Measurements from ENCODE around the gene EPHB3.

The EPHB3 gene

DNA sequence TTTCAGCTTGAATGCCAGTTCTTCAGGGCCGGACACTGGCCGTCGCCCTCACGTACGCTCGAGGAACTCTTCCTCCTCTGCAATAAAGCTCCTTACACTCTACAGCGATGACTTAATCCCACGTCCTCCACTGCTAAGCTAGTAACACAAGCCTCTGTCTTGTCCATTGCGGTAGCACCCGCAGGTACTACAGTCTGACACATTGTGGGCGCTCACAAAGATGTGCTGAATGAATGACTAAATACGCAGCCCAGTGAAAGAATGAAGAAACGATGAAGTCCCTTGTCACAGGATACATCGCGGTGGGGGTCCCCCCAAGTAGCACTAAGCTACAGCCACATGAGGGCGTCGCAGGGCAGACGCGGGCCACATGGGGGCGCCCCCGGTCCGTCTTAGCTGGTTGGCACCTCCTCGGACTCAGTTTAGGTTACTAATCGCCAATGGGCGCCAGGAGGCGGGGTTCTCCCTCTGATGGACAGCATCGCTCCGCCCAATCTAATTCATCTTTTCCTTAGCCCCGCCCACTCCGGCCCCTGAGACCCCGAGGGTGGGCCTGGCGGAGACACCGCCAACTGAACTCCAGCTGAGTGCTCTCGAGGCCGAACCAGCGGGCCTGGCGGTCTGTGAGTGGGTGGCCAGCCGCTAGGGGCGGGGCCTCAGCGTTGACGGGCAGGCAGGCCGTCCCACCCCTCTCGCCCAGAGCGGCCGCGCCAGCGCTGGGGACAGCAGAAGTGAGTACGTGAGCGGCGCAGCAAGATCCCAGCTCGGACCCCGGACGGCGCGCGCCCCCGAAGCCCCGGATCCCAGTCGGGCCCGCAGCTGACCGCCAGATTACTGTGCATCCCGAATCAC, at the start of gene EPHB3:
Gene EPHB3, plus strand, starts transcription at position 725 of the 852 bp plus-strand sequence. CDS start 451 bp downstream, outside the sequence.
- DNase-seq (ENCODE audit: low spot score), result peak; percentile 99

DNA sequence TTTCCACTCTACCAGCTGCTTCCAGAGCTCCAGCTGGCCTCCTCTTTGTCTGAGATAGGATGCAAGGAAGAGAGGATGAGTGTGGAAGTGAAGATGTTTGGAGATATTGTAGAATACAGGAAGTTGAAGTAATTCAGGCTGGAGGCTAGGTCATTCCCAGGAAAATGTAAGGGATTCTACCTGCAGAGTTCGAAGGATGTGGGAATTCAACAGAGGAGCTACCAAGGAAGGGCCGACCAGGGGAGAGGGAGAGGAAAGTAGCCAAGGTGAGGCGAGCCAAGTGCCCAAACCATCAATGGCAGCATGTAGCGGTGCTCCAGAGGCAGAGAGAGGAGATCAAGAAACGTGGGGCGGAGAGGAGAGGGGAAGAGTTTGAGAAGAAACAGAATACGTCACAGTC, 49.0 kb upstream of the EPHB3 start:
- DNase-seq (ENCODE audit: low spot score), result no peak

DNA sequence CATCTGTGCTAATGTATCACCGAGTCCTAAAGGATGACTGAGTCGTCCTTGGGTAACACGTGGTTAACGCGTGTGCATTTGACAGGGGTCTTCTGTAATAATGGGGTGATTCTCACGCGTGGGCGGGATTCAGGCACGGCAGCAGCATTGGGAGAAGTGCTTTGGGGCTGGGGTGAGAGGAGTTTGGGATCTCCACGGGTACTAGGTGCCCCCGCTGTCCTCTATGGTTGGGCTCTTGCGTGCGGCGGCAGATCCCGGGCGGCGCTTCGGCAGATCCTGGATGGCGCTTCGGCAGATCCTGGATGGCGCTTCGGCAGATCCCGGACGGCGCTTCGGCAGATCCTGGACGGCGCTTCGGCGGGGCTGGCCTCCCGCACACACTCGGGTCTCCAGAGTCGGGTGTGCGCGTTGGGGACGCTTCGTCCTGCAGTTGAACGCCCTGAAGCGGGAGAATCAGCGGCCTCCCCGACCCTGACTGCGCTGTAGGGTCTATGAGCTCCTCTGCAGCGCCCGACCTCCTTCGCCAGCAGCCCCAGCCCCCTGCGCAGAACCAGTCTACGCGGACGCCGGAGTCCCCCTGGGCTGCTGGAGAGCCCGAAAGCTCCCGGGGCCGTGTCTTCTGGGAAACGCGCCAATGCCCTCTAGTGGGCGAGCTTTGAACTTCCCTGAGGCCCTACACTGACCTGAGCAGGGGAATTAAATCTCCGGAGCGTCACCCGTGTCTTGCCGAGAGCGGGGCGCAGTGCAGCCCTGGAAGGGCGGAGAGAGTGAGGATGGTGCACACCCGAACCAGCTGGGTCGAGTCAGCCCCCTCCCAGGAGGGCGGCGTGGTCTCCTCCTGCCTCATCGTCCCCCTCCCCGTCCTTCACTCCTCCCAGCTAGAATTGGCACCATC, 48.1 kb upstream of the EPHB3 start:
- DNase-seq (ENCODE audit: low spot score), result peak; percentile 94

DNA sequence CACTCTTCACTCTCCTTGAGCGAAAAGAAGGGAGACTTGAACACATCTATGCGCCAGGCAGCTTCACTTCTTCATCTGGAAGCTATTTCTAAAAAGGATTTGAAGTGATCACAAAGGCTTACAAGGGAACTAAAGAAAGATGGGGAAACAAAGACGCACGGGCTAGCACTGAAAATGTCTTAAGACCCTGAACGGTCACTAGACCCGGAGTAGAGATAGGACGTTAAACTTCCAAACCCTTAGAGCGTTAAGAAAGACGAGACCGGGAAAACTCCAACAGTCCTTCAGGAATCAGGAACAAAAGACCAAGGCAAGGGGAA, 47.5 kb upstream of the EPHB3 start:
- no peak for DNase-seq (ENCODE audit: low spot score)

DNA sequence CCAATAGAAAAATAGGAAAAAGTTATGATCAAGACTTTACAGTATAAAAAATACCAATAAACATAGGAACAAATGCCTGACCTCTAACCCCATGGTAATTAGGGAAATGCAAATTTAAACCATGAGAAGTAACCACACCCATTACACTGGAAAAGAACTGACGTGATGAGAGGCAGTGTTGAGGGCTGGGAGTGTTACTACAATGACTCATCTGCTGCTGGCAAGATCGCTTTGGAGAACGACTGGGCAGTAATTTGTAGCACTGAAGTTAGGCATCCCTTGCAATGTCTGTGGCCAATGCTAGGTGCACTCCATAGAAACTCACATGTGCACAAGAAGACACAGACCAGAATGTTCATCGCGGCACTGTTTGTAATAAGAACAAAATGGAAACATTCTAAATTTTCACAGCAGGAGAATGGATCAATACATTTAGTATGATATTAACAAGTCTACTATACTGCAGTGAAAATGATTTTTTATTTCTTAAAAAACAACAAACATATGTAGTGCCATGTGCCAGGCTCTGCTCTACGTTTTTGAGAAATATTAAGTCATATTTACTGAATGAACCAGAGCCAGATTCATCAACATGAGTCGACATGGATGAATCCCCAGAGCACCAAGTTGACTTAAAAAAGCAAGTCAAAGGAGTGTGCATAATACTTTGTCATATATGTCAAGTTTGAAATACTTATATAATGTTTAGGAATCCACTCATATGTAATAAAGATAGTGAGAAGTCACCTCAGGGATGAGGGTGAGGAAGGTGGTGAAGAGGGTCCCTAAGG, 37.6 kb upstream of the EPHB3 start:
- no peak for DNase-seq (ENCODE audit: low spot score)

DNA sequence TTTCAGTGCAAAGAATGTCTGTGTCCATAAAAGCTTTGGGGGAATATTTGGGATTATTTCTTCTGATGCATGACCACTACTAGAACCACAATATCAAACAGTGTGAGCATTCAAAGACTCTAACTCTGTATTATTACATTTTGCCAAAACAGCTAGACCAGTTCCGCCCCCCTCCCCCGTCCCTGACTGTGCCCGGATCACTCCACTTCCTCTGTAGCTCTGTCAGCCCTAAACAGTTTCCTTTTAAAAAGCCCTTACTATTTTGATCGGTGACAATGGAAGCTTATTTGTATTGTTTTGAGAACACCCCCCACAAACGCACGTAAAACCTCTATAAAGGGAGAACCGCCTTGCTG, 36.6 kb upstream of the EPHB3 start:
- DNase-seq (ENCODE audit: low spot score), result no peak

DNA sequence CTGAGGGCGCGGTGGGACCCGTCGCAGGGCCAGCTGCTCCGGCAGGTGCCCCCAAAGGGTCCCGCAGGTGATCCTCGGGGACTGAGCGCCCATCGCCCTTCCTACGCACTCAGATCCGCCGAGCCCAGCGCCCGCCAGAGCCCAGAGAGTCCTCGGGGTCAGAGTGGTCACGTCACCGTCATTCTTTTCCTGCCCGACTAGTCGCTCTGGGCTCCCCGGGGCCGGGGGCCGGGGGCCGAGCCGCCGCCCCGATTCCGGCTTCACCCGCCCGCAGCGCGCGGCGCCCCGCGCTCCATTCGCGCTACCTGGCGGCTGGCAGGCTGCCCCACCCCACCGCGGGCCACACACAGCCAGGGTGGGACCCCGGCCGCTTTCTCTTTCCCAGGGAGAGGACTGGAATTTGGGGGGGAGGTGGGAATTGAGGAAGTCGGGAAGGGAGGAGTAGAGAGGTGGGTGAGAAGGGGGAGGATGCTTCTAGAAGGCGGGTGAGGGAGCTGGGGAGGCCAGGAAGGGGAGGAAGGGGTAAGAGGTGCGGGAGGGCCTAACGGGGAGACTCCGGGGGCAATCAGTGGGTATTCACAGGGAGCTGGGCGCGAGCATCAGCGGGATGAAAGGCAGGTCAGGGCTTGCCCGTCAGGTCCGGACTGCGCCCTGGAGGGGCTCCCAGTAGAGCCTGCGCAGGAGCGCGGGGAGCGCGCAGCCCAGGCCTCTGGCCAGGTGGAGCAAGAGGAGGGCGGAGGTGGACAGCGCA, 36.1 kb upstream of the EPHB3 start:
- peak; percentile 59 for DNase-seq (ENCODE audit: low spot score)

DNA sequence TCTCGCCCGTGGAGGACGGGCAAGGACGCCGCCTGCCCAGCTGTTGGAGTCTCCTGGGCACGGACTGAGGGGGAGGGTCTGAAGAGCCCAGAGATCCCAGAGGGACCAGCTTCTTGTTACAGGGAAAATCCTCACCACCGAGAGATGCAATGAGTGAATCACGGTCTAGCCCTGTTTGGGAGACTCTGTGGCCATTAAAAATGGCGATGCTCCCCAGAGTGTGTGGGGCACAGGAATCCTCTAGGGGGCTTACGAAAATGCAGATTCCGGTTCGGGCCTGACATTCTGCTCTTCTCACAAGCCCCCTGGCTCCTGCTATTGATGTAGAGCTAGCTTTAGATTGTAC, 35.5 kb upstream of the EPHB3 start:
- no peak for DNase-seq (ENCODE audit: low spot score)

DNA sequence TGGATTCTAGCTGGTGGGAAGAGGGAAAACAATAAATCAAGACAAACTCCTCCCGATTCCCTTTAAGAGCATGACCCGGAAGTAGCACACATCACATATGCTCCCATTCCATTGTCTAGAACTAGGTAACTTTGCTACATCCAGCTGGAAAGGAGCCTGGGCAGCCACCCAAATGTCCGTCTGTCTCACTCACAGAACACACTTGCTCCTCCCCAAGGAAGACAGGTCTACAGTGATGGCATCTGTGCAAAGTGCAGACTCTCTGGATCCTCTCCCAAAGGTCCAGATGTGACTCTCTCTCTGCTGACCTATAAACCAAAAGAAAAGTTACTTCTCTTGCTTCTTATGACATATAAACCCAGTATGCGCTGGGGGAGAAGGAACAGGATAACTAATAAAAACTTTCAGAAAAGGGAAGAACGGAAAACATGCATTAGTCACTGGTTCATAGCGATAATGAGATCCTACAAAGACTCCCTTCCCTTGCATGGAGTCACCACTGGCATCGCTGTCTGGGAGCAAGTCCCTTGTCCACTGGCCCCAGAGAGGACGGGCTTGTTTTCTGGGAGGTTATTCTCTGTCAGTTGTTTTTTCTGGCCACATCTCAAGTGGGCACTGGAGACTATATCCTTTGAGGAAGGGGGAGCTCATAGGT, 29.8 kb upstream of the EPHB3 start:
- DNase-seq (ENCODE audit: low spot score), result no peak

DNA sequence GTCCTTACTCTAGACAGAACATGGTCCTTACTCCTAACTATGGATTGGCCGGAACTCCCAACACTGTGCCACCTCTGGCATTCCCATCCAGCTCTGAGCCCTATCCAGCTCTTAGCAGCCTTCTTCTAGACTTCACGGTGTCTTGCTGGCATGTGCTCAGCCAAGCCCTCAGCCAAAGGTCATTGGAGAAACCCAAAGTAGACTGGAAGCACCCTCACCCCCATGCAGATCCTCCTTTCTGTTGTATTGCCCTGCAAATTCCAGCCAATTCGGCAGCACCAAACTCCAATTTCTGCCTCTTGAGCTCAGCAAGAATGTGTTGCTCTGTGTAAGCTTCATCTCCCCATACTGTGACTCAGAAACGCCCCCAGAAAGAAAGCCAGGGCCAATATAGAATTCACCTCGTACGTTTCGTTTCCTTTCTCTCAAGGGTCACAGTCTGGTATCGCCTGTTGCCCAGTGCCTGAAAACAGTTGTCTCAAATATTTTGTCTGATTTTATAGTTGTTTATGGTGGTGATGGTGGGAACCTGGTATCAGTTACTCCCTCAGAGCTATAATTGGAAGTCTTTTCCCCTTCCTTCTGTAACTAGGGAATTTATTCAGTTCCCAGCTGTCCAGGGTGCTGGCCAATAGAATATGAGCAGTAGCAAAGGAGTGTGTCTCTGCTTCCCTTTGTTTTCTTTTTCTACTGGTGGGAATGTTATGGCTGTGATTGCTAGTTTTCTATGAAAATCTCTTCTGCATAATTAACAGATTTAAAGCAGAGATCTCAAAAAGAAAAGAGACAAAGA, 28.4 kb upstream of the EPHB3 start:
- no peak for DNase-seq (ENCODE audit: low spot score)

DNA sequence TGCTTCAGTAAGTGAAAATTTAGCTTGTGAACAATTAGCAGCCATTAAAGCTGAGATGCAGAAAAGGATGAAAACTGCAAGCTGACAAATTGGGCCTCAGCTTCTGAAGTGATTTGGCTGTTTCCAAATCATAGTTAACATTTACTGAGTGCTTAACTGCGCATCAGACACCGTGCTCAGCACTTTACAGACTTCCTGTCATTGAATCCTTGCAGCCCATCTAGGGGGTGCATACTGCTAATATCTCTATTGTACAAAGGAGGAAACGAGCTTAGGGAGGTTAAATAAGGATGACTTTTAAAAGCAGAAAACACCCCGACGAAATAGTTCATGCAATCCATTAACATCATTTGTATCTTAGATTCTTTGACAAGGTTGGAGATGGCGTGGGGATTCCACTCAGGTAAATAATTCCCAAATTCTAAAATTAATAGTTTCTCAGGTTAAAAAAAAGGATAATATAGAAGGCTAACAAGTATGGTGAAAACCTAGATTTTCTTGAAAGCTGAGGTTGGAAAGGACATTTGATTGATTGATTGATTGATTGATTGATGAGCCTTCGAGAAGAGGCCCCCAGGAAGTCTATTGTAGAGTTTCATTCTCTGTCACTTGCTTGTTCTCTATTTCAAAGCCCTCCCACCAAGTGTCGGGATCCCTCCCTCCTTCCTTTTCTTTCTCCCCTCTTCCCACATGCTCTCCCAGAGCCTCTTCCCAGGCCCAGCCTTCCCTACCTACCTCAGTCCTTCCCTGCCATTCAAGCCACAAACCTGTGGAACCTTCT, 23.5 kb upstream of the EPHB3 start:
- DNase-seq (ENCODE audit: low spot score), result no peak

DNA sequence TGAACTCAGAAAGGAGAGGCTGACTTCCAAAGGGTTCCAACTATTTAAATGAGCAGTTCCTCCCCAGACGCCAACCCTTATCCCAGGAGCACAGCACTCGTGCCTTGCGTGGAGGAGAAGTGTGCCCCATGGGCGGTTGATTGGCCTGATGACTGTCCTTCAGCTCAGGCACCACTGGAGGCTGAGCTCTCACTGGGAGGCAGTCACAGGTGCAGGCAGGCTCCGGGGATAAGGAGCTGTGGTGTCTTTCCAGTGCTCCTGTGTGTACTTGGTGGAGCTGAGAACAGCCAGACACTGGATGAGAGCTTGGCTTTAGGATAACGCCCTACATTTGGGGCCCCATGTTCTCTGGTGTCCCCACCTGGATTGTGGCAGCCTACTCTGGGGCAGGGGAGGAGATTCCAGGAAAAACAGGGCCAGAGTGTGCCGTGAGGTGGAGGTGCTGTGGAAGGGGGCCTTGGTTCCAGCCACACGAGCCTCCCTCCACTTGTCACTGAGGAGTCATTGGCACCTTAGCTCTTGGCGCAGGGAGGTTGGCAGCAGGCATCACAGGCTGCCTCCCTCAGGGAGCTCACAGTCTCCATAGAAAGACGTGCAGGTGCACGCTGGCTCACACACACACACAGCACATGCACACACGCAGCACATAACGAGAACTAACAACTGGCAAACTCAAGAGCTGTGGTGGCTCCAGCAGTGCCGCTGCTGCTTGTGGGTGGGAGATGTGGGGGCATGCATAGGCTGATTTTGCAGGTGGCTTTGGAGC, 22.7 kb upstream of the EPHB3 start:
- no peak for DNase-seq (ENCODE audit: low spot score)

DNA sequence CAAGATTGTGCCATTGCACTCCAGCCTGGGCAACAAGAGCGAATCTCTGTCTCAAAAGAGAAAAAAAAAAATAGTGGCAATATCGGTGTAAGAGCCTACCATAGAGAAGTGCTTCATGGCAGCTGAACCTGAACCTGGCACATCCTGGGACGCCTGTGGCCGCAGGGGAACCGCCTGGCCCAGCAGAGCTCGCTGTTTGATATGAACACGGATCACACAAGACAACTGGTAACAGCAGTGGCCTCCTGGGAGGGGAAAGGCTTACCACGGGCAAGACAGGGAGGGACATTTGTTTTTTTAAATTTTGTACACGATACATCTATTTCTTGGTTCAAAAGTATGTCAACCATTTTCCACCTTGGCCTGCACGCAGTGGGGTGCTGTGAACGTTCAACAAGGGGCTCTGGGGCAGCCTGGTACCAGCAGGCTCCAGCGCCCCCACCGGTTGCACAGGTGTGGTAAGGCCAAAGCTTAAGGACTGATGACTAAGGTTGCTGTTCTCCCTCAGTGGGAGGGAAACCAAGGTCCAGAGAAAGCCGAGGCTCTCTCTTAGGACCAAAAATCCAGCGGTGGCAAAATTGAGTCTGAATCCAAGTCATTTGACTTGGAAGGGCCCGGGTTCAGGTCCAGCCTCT, 21.7 kb upstream of the EPHB3 start:
- DNase-seq (ENCODE audit: low spot score), result peak; percentile 12

DNA sequence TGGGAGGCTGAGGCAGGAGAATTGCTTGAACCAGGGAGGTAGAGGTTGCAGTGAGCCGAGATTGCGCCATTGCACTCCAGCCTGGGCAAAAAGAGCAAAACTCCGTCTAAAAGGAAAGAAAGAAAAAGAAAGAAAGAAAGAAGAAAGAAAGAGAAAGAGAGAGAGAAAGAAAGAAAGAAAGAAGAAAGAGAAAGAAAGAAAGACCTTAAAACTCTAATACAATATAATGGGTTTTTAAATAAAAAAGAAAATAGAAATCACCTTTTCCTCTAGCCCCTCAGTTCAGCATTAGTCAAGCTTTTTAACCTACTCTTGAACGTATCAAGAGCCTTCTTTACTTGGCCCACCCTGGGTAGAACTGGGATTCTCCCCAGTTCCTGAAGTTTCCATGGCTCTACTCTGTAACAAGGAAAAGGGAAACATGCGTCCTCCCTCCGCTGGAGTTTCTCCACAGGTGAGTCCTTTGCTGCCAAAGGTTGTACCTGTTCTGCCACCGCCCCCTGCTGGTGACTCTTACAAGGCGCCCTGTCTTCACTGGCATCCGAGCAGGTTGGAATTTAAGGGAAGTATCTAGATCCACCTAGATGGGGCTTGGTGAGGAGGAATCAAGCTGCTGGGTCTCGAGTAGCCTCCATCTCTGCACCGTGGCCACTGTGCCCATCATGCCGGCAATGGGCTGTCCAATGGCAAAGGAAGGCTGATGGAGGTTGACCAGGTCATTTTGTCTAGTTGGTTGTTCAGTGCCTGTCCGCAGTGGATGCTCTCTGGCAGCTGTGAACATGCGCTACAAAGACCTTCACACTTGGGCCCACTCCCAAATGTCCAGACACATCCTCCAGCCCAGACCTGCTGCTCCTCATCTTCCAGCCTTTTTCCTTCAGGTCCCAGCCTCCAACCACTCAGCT, 20.6 kb upstream of the EPHB3 start:
- peak; percentile 61 for DNase-seq (ENCODE audit: low spot score)

DNA sequence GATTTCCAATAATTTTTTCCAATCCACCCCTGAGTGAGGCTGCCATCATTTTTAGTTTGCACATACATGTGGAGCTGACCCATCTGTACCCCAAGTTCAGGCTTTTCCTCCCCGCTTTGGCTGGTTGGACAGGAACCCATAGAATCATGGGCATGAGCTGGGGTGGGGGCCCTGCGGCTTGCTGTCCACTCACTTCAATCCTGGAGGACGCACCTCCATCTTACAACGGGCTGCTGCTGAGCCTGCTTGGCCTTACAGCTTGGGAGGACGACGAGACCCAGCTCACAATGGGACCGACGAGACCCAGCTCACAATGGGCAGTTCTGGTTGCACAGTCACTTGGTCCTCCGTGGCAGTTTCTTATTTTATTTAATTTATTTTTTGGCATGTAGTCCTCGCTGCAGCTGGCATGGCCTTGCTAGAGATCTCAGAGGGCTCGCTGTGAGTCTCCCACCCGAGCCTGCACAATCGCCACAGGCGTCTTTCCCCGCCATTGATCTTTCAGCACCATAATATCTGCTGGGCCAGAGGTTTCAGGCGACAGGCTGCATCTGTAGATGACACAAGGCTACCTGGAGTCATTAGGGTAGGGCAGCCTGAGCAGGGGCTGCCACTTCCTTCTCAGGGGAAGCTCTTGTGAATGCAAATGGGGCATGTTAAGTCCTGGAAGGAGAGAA, 19.6 kb upstream of the EPHB3 start:
- peak; percentile 17 for DNase-seq (ENCODE audit: low spot score)

DNA sequence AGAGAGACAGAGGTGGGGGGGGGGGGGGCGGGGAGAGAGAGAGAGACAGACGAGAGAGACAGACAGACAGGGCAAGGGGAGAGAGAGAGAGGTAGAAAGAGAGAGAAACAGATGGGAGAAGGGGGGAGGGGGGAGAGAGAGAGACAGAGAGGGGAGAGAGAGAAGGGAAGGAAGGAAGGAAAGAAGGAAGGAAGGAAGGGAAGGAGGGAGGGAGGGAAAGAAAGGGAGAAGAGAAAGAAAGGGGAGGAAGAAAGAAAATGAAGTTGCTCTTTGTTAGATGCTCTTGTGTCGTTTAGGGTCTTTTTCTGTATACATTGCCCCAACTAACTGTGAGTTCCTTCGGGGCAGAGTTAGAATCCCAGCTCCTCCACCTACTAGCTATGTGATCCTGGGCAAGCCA, 19.0 kb upstream of the EPHB3 start:
- no peak for DNase-seq (ENCODE audit: low spot score)

DNA sequence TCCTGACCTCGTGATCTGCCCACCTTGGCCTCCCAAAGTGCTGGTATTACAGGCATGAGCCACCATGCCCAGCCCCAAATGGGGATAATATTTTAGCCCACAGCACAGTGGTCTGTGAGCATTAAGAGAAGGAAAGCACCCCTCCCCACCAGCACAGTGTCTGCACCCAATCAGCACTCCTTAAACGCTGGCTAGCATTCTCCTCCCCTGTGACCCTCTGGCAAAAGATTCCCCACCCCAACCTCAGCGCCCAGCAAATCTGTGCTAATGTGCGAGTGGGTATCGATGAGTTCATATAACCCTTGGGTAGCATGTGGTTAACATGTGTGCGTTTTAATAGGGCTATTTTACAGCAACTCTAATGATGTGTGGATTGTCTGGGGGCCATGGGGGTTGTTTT, 18.3 kb upstream of the EPHB3 start:
- DNase-seq (ENCODE audit: low spot score), result peak; percentile 25
